ENCODE results near the gene NDE1. TPM values are rescaled to one million over a fixed set of nuclear protein-coding genes. Genes with fewer than 3 reads are reported as not detected.

NDE1 gene
- total RNA-seq, 1 donor from 2014 or later: 28.9 TPM

- Histone ChIP-seq H3K36me3 (peaks cover 89% of the 10 kb centered on the region), H3K27ac (no peak overlapping the region), H3K27me3 (no peaks in the 10 kb centered on the region), H3K4me3 (no peak overlapping the region), H3K4me1 (no peaks in the 10 kb centered on the region), H3K9me3 (no peaks in the 10 kb centered on the region)
- no peak for ATAC-seq
- TF ChIP-seq, protein P1, sequence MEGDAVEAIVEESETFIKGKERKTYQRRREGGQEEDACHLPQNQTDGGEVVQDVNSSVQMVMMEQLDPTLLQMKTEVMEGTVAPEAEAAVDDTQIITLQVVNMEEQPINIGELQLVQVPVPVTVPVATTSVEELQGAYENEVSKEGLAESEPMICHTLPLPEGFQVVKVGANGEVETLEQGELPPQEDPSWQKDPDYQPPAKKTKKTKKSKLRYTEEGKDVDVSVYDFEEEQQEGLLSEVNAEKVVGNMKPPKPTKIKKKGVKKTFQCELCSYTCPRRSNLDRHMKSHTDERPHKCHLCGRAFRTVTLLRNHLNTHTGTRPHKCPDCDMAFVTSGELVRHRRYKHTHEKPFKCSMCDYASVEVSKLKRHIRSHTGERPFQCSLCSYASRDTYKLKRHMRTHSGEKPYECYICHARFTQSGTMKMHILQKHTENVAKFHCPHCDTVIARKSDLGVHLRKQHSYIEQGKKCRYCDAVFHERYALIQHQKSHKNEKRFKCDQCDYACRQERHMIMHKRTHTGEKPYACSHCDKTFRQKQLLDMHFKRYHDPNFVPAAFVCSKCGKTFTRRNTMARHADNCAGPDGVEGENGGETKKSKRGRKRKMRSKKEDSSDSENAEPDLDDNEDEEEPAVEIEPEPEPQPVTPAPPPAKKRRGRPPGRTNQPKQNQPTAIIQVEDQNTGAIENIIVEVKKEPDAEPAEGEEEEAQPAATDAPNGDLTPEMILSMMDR (IDR thresholded peaks at IDR 0.05): no peak
- no peak for DNase-seq
- intact Hi-C loops (cut with DNase I): no loop called here
These were observed 44.5 kb downstream of the NDE1 start for GRCh38 chr16:15694499-15694898.

DNA sequence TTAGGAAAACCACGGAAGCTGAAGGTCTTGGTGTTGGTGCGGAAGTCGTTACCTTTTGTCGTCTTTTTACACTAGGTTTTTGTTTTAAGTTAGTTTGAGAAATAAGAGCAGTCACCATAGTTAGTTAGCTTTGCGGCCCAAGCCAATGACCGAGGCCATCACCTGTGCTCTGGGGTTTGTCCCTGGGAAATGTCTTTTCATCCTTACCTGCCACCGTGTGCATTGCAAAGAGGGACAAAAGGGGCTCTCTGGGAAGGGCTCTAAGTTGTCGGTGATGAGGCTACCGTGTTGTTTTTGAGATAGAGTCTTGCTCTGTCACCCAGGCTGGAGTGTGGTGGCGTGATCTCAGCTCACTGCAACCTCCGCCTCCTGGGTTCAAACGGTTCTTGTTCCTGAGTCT, 49.8 kb downstream of the NDE1 start:
- no peaks in the 10 kb centered on the region for H3K9me3 ChIP-seq
- peaks cover 69% of the 10 kb centered on the region for H3K36me3 ChIP-seq
- DNase-seq (no peak), ATAC-seq (no peak)
- intact Hi-C loops (cut with DNase I): no loop called here
- TF ChIP-seq, protein P1 (IDR thresholded peaks at IDR 0.05): no peak
- no peaks in the 10 kb centered on the region for H3K4me1 ChIP-seq
- no peak overlapping the region for H3K4me3 ChIP-seq
- H3K27me3 ChIP-seq: no peaks in the 10 kb centered on the region
- H3K27ac ChIP-seq: no peak overlapping the region

DNA sequence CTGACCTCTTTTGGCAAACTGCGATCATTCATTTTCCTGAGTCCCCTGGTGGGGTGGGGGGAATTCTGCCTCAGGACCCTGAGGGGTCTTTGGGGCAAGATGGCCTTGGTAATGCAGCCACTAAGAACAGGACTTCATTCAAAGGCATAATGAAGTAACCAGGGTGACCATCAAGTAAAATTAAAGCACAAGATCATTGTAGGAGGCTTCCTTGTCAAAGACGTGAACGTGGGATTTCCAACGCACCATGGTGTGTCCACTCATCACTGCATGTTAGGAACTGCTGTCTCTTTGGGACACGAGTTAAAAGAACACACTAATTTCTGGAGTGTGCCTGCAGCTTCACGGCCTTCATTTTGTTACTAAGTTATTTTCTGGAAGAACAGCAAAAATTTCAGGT, 51.3 kb downstream of the NDE1 start:
- Histone ChIP-seq H3K36me3 (peaks cover 56% of the 10 kb centered on the region), H3K27ac (no peak overlapping the region)
- intact Hi-C loops (cut with DNase I): no loop called here

GRCh38 chr16:15701975-15702970, 52.2 kb downstream of the NDE1 start:
- Histone ChIP-seq H3K27ac (no peak overlapping the region), H3K4me3 (no peak overlapping the region), H3K4me1 (no peaks in the 10 kb centered on the region), H3K9me3 (no peaks in the 10 kb centered on the region), H3K36me3 (peaks cover 47% of the 10 kb centered on the region), H3K27me3 (no peaks in the 10 kb centered on the region)
- TF ChIP-seq, protein P1 (IDR thresholded peaks at IDR 0.05): no peak
- no peak for ATAC-seq
- intact Hi-C loops (cut with DNase I): no loop called here
- no peak for DNase-seq

More for the DNA sequence above, 51.3 kb downstream of the NDE1 start:
- no peaks in the 10 kb centered on the region for H3K27me3 ChIP-seq
- DNase-seq (no peak), ATAC-seq (no peak)
- H3K4me3 ChIP-seq: no peak overlapping the region
- TF ChIP-seq, protein P1 (IDR thresholded peaks at IDR 0.05): no peak
- H3K4me1 ChIP-seq: no peaks in the 10 kb centered on the region
- H3K9me3 ChIP-seq: no peaks in the 10 kb centered on the region

GRCh38 chr16:15703029-15703736, 53.1 kb downstream of the NDE1 start:
- TF ChIP-seq, protein P1 (IDR thresholded peaks at IDR 0.05): no peak
- H3K9me3 ChIP-seq: no peaks in the 10 kb centered on the region
- no peak overlapping the region for H3K27ac ChIP-seq
- no peak for ATAC-seq
- H3K4me3 ChIP-seq: no peak overlapping the region
- peaks cover 42% of the 10 kb centered on the region for H3K36me3 ChIP-seq
- no peak for DNase-seq
- intact Hi-C loops (cut with DNase I): no loop called here
- H3K27me3 ChIP-seq: no peaks in the 10 kb centered on the region
- H3K4me1 ChIP-seq: no peaks in the 10 kb centered on the region
